HL-60 (cell line): ENCODE measurements around the gene ADGRG1.

ENCODE experiments used
- DNase-seq, 2 experiments: peaks; one replicate each; pipeline ENCODE4 v3.0.0-alpha.2; 2010 to 2020; ENCODE audit warnings: low read depth in 1 of 2, low spot score in 1 of 2
- H3K27ac ChIP-seq: fragments of 250-450 bp; sonication (Bioruptor Pico); replicated peaks from 2 replicates; pipeline ENCODE4 v1.5.1; 2020; ENCODE audit warnings: mild to moderate bottlenecking, moderate library complexity
- H3K27me3 ChIP-seq: fragments of 250-450 bp; sonication (Bioruptor Pico); 2 replicates; pipeline ENCODE4 v1.5.1; 2021; ENCODE audit warnings: mild to moderate bottlenecking, moderate library complexity; ENCODE audit not compliant: insufficient read depth, poor library complexity, severe bottlenecking
- H3K4me3 ChIP-seq: replicated peaks from 2 replicates; pipeline ENCODE4 v1.5.1; 2011; ENCODE audit warnings: mild to moderate bottlenecking, control low read depth, low read length; ENCODE audit not compliant: insufficient read depth
- GABPA ChIP-seq: IDR thresholded peaks from 2 replicates; pipeline ENCODE4 v1.6.1; 2012; ENCODE audit warnings: low read depth
- POLR2AphosphoS5 ChIP-seq: IDR thresholded peaks from 2 replicates; pipeline ENCODE4 v1.6.1; 2012; ENCODE audit warnings: low read depth
- SPI1 ChIP-seq: IDR thresholded peaks from 2 replicates; pipeline ENCODE4 v1.6.1; 2012; ENCODE audit warnings: low read depth, mild to moderate bottlenecking, borderline replicate concordance
- TF ChIP-seq, protein P1 (sequence below): IDR thresholded peaks from 2 replicates; pipeline ENCODE4 v1.6.1; 2012; ENCODE audit warnings: low read depth; ENCODE audit not compliant: insufficient replicate concordance
- TF ChIP-seq, protein P2 (sequence below): IDR thresholded peaks from one replicate; pipeline ENCODE4 v1.5.1; 2011; ENCODE audit warnings: low read length, control low read depth, inconsistent platforms; ENCODE audit not compliant: insufficient read depth

The ADGRG1 gene

DNA sequence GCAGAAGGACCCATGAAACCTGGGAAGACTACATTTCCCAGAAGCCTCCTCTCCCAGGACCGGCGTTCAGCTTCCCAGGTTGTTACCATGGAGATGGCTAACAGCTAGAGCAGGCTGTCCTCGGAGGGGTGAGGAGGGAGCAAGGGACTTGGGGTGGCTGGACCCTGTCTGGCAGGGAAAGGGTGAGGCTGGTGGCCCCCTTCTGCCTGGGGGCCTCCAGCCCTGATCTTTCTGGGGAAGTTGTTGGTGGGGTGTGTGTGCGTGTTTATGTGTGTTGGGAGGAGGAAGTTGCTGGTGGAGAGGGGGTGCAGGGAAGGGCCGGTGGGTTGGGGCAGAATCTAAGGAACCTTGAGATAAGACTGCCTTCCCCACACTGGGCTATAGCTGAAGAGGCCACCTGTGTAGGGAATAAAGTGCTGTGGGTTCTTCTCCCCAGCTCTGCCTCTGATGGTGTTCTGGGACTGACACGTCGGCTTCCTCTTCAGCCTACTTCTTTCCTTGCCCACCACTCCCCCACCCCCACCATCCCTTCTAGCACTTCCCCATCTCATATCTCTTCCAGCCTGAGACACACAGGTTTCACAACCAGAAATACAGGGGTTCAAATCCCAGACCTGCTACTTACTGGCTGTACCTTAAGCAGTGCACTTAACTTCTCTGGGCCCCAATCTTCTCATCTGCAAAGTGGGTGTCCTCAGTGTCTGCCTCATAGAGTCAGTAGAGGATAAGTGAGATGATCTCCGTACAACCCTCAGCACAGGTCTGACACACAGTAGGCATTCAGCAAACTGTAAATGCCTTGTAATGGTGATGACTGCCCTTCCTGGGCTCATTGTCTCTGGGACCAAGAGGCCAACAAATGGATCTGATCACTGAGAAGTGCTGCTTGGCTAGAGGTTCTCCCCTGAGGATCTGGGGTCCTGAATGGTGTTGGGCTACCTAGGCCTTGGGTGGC is 66.6 kb downstream of the ADGRG1 start, which contains the start of gene DRC7:
DRC7 (plus strand) TSS at position 82 of the 955 bp plus-strand sequence. CDS start 3,144 bp downstream, outside the sequence.
- TF ChIP-seq POLR2AphosphoS5 (peak; percentile 77), GABPA (peak; percentile 27), SPI1 (peak; percentile 90)
- TF ChIP-seq, protein P1, sequence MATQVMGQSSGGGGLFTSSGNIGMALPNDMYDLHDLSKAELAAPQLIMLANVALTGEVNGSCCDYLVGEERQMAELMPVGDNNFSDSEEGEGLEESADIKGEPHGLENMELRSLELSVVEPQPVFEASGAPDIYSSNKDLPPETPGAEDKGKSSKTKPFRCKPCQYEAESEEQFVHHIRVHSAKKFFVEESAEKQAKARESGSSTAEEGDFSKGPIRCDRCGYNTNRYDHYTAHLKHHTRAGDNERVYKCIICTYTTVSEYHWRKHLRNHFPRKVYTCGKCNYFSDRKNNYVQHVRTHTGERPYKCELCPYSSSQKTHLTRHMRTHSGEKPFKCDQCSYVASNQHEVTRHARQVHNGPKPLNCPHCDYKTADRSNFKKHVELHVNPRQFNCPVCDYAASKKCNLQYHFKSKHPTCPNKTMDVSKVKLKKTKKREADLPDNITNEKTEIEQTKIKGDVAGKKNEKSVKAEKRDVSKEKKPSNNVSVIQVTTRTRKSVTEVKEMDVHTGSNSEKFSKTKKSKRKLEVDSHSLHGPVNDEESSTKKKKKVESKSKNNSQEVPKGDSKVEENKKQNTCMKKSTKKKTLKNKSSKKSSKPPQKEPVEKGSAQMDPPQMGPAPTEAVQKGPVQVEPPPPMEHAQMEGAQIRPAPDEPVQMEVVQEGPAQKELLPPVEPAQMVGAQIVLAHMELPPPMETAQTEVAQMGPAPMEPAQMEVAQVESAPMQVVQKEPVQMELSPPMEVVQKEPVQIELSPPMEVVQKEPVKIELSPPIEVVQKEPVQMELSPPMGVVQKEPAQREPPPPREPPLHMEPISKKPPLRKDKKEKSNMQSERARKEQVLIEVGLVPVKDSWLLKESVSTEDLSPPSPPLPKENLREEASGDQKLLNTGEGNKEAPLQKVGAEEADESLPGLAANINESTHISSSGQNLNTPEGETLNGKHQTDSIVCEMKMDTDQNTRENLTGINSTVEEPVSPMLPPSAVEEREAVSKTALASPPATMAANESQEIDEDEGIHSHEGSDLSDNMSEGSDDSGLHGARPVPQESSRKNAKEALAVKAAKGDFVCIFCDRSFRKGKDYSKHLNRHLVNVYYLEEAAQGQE, result no peak
- TF ChIP-seq, protein P2, sequence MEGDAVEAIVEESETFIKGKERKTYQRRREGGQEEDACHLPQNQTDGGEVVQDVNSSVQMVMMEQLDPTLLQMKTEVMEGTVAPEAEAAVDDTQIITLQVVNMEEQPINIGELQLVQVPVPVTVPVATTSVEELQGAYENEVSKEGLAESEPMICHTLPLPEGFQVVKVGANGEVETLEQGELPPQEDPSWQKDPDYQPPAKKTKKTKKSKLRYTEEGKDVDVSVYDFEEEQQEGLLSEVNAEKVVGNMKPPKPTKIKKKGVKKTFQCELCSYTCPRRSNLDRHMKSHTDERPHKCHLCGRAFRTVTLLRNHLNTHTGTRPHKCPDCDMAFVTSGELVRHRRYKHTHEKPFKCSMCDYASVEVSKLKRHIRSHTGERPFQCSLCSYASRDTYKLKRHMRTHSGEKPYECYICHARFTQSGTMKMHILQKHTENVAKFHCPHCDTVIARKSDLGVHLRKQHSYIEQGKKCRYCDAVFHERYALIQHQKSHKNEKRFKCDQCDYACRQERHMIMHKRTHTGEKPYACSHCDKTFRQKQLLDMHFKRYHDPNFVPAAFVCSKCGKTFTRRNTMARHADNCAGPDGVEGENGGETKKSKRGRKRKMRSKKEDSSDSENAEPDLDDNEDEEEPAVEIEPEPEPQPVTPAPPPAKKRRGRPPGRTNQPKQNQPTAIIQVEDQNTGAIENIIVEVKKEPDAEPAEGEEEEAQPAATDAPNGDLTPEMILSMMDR, result no peak
- peak within 1 kb of the TSS; percentile 45 for H3K4me3 ChIP-seq
- DNase-seq, result peak; percentile 89 to 94
- H3K27ac ChIP-seq, result peak within 1 kb of the TSS; percentile 97
- H3K27me3 ChIP-seq, result no peaks in the 10 kb centered on the region

DNA sequence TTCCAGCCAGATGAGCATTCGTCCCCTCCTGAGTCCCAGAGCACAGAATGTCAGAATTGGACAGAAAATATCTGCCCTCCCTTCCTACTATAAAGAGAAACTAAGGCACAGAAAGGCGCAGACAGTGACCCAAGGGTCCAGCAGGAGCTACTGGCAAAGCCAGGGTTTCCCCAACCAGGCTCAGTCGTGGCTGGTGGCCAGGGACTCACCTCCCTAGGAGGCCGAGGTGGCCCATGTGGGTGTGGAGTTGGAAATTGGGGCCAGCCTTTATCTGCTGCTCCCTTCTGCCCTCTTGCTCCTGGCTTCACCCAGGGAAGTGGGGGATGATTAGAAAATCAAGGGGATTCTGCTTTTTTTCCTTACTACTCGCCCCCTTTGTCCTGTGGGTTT is 67.2 kb downstream of the ADGRG1 start:
- TF ChIP-seq POLR2AphosphoS5 (no peak), GABPA (no peak), SPI1 (no peak)
- TF ChIP-seq, protein P1, result no peak
- TF ChIP-seq, protein P2, result no peak
- Histone ChIP-seq H3K4me3 (no peak overlapping the region), H3K27me3 (no peaks in the 10 kb centered on the region), H3K27ac (peak overlapping the region; percentile 97)
- no peak for DNase-seq

DNA sequence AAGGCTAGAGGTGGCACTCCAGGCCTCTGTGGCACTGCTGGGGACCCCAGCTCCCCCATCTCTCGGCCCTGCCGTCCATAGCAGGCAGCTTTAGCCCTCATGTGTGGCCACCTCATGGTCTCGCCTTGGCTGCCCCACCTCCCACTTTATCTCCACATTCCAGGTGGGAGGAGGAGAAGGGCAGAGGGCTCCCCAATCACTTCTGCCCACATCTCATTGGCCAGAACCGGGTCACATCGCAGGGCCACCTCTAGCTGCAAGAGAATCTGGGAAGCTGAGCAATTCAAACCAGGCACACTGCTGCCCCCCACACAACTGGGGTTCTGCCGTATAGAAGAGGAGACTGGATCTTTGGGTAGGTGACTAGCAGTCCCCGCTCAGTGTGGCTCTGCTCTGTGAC is 67.8 kb downstream of the ADGRG1 start:
- no peak for DNase-seq
- Histone ChIP-seq H3K4me3 (no peak overlapping the region), H3K27me3 (no peaks in the 10 kb centered on the region), H3K27ac (no peak overlapping the region)
- TF ChIP-seq, protein P2, result no peak
- TF ChIP-seq SPI1 (no peak), GABPA (no peak), POLR2AphosphoS5 (no peak)
- TF ChIP-seq, protein P1, result no peak
